ENCODE measurements around the gene IRF6. TPM values are rescaled to one million over a fixed set of nuclear protein-coding genes. Genes with fewer than 3 reads are reported as not detected.

The IRF6 gene
- total and polyA plus RNA-seq, 11 donors = 1.5 to 99.4 (median 41.9) TPM

DNA sequence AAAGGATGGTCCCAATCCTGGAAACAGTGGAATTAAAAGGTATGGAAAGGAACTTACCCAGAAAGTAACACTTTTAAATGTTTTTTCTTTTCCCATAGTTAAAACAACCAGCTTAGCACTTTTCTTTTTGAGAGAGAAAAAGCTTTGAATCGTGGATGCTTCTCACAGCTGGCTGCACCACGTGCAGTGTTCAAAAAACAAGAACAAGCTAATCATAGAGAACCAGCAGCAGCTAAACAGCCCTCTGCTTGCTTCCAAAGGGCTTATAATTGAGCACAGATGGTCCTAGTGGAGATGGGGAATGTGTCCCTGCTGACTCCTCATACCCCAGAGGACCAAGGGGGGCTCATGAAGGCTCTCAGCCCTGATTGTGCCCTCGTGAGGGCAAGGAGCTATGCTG, 48.3 kb upstream of the IRF6 start:
- ATAC-seq = no peak
- no peaks in the 10 kb centered on the region for H3K27me3 ChIP-seq
- H3K9me3 ChIP-seq = no peaks in the 10 kb centered on the region
- intact Hi-C loops (cut with DNase I) = loop anchor here in 3 of 10 donors (10.0 kb wide), 1 partner anchor 461 kb away; no protein-coding TSS in a partner anchor
- H3K36me3 ChIP-seq = peaks cover 0 to 60% (median 45%) of the 10 kb centered on the region in 9 donors
- TF ChIP-seq, protein P1, sequence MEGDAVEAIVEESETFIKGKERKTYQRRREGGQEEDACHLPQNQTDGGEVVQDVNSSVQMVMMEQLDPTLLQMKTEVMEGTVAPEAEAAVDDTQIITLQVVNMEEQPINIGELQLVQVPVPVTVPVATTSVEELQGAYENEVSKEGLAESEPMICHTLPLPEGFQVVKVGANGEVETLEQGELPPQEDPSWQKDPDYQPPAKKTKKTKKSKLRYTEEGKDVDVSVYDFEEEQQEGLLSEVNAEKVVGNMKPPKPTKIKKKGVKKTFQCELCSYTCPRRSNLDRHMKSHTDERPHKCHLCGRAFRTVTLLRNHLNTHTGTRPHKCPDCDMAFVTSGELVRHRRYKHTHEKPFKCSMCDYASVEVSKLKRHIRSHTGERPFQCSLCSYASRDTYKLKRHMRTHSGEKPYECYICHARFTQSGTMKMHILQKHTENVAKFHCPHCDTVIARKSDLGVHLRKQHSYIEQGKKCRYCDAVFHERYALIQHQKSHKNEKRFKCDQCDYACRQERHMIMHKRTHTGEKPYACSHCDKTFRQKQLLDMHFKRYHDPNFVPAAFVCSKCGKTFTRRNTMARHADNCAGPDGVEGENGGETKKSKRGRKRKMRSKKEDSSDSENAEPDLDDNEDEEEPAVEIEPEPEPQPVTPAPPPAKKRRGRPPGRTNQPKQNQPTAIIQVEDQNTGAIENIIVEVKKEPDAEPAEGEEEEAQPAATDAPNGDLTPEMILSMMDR (IDR thresholded peaks at IDR 0.05) = no peak
- no peak for TF ChIP-seq POLR2A (IDR thresholded peaks at IDR 0.05)
- H3K4me1 ChIP-seq = peaks cover 0 to 7% (median 0%) of the 10 kb centered on the region in 12 donors
- no peak overlapping the region for H3K27ac ChIP-seq
- WGBS, 4 donors = 70 to 93% (median 81%) methylated on average over 3 of the region's 3 CpGs
- DNase-seq = no peak
- no peak overlapping the region for H3K4me3 ChIP-seq

DNA sequence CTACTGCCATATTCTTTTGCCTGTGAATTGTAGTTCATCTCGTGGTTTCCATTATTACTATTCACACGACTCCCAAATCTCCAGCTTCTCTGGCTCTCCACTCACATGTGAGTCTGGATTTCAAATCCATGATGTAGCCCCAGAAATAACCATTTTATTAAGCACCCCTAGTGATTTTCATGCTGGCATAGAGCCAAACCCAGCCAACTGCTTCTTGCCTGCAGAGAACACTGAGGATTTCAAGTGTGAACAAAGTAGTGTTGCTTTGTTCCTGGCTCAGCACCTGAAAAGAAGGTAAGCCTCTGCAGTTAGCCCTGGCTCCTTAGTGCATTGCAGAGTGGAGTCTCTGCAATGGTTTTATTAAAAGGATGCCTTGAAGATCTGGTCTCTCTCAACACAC, 47.7 kb upstream of the IRF6 start:
- Histone ChIP-seq H3K4me1 (peaks cover 0 to 7% (median 0%) of the 10 kb centered on the region in 12 donors), H3K27me3 (no peaks in the 10 kb centered on the region), H3K27ac (no peak overlapping the region), H3K36me3 (peaks cover 0 to 65% (median 50%) of the 10 kb centered on the region in 9 donors), H3K9me3 (no peaks in the 10 kb centered on the region), H3K4me3 (no peak overlapping the region)
- DNase-seq = no peak
- TF ChIP-seq POLR2A (IDR thresholded peaks at IDR 0.05) = no peak
- TF ChIP-seq, protein P1 (IDR thresholded peaks at IDR 0.05) = no peak
- WGBS, 4 donors = 95 to 97% (median 97%) methylated on average over 2 of the region's 2 CpGs
- ATAC-seq = no peak
- intact Hi-C loops (cut with DNase I) = loop anchor here in 3 of 10 donors (10.0 kb wide), 1 partner anchor 461 kb away; no protein-coding TSS in a partner anchor

DNA sequence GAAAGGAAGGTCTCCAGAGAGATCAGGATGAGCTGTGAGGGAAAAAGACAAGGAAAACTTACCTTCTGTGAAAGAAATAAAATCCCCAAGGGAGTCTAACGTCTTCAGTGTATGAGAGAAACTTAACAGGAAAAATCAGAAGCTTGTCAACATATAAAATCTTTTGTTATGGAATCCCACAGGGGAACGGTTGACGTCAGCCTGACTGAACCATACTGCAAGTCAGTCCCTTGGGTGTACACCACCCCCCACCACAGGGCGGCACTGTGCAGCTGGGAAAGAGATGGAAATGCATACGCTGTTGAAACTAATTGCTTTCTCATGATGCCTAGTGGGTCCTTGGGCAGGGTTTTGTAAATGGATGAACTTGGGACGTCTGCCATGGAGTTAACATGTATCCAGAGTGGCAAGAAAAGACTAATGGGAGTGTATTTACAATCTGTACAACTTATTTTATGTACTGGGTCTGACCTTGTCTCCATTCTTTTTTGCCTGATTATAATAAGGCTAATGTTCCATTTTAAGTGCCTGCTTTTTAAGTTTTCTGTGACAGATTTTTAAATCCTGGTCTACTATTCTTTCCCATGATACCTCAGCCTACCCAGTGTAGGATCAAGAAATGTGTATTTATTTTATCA, 44.5 kb upstream of the IRF6 start:
- Histone ChIP-seq H3K36me3 (peaks cover 0 to 95% (median 72%) of the 10 kb centered on the region in 9 donors), H3K4me1 (peaks cover 0 to 7% (median 0%) of the 10 kb centered on the region in 12 donors), H3K27me3 (no peaks in the 10 kb centered on the region), H3K27ac (no peak overlapping the region), H3K4me3 (no peak overlapping the region), H3K9me3 (no peaks in the 10 kb centered on the region)
- peak in 4 of 5 donors; percentile 28 to 54 (median 45) for DNase-seq
- intact Hi-C loops (cut with DNase I) = loop anchor here in 3 of 10 donors (10.0 kb wide), 1 partner anchor 464 kb away; no protein-coding TSS in a partner anchor
- peak in 2 of 4 donors; percentile 42 to 57 for ATAC-seq
- 57 to 69% (median 65%) methylated on average over 6 of the region's 6 CpGs for WGBS, 4 donors
- TF ChIP-seq, protein P1 (IDR thresholded peaks at IDR 0.05) = peak; percentile 17 to 53 (median 31)
- no peak for TF ChIP-seq POLR2A (IDR thresholded peaks at IDR 0.05)

DNA sequence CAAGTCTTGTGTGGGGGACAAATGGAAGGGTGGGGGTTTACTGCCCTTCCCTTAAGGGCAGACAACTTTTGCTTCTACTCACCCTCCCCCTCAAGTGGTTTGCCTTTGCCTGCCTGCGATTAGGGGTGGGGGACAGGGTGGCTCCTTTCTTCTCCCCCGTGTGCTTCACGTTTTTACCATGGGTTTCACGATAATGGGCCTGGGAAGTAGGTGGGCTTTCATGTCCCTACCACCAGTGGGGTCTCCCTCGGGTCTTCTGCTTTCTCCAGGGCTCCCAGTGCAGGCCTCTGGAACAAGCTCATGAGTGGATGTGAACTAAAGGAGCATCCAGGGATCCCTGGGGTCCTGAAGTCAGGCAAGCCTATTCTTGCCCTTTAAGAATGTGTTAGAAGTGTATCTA, 43.4 kb upstream of the IRF6 start:
- H3K4me3 ChIP-seq = no peak overlapping the region
- no peaks in the 10 kb centered on the region for H3K9me3 ChIP-seq
- TF ChIP-seq, protein P1 (IDR thresholded peaks at IDR 0.05) = no peak
- TF ChIP-seq POLR2A (IDR thresholded peaks at IDR 0.05) = no peak
- peaks cover 0 to 7% (median 0%) of the 10 kb centered on the region in 12 donors for H3K4me1 ChIP-seq
- H3K27me3 ChIP-seq = no peaks in the 10 kb centered on the region
- DNase-seq (no peak), ATAC-seq (no peak)
- H3K27ac ChIP-seq = no peak overlapping the region
- intact Hi-C loops (cut with DNase I) = no loop called here
- H3K36me3 ChIP-seq = peaks cover 0 to 97% (median 77%) of the 10 kb centered on the region in 9 donors
- WGBS, 4 donors = 90 to 96% (median 94%) methylated on average over 5 of the region's 5 CpGs
